ENCODE data around the gene WASHC4.
A peak's percentile ranks its signal among the peaks of the same experiment; 100 is the strongest.

WASHC4 gene, protein sequence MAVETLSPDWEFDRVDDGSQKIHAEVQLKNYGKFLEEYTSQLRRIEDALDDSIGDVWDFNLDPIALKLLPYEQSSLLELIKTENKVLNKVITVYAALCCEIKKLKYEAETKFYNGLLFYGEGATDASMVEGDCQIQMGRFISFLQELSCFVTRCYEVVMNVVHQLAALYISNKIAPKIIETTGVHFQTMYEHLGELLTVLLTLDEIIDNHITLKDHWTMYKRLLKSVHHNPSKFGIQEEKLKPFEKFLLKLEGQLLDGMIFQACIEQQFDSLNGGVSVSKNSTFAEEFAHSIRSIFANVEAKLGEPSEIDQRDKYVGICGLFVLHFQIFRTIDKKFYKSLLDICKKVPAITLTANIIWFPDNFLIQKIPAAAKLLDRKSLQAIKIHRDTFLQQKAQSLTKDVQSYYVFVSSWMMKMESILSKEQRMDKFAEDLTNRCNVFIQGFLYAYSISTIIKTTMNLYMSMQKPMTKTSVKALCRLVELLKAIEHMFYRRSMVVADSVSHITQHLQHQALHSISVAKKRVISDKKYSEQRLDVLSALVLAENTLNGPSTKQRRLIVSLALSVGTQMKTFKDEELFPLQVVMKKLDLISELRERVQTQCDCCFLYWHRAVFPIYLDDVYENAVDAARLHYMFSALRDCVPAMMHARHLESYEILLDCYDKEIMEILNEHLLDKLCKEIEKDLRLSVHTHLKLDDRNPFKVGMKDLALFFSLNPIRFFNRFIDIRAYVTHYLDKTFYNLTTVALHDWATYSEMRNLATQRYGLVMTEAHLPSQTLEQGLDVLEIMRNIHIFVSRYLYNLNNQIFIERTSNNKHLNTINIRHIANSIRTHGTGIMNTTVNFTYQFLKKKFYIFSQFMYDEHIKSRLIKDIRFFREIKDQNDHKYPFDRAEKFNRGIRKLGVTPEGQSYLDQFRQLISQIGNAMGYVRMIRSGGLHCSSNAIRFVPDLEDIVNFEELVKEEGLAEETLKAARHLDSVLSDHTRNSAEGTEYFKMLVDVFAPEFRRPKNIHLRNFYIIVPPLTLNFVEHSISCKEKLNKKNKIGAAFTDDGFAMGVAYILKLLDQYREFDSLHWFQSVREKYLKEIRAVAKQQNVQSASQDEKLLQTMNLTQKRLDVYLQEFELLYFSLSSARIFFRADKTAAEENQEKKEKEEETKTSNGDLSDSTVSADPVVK

DNA sequence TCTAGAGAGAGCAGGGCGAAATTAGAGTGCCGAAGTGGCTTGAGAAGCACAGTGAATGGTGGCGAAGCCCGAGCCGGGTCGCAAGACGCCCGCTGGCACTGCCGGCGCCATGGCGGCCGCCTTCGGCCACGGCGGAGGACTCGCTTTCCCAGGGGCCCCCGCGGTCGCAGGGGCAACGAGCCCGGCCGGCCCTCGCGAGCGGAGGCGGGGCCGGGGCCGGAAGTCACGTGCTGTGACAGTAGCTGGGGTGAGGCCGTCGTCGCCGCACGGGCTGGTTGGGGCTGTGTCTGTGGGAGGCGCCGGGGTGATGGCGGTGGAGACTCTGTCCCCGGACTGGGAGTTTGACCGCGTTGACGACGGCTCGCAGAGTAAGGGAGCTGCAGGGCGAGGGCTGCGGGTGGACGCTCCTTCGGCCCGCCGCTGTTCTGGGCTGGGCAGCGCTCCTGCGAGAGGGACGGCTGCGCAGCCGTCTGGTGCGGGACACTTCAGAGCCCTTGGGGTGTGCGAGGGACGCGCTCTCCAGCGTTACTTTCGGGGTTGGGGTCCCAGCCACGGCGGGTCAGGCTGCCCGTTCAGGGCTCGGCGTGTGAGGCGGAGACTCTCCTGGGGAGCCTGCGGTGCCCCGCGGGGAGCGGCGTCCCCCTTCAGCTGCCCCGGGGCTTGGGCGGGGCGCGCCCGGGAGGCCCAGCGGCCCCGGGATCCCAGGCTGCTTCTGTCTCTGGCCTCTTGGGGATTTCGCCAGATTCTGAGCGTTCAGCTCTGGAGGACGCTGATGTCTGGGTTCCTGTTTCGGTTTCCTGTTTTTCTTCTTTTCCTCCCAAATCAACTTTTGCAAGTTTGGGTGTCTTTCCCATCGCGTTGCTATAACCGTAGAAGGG, at the start of gene WASHC4:
WASHC4 (plus strand) TSS at position 238 of the 878 bp plus-strand sequence; CDS start at position 308, 70 bp downstream.
- Mint-ChIP-seq H3K27me3 (ENCODE audit: low read depth) (peaks cover 21% of the 10 kb centered on the region), H3K9me3 (peaks cover 4% of the 10 kb centered on the region), H3K27ac (peak within 1 kb of the TSS; percentile 95), H3K36me3 (ENCODE audit: low read depth) (peaks cover 11% of the 10 kb centered on the region), H3K4me3 (peak within 1 kb of the TSS; percentile 92), H3K4me1 (ENCODE audit: low read depth) (peaks cover 31% of the 10 kb centered on the region)

DNA sequence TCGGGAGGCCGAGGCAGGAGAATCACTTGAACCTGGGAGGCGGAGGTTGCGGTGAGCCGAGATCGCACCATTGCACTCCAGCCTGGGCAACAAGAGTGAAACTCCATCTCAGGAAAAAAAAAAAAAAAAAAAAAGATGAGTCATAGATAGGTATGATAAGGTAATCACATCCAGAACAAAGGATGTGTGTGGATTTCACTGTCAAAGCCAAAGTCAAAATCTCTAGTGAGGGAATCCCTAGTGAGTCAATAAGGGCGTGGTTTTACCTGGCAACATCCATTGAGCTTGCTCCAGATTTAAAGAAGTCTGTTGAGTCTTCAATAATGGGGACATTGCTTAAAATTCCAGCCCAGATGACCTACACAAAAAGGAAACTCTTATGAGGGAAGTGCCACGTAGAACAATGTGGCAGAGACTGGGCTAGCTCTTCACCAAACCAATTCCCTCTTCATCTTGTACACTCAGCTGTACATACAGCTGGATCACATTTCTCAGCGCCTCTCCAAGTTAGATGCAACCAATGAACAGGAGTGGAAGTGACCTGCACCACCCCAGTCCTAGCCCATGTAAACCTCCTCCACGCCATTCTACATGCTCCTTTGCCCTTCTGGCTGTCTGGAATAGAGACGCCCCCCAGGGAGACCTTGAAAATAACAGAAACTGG, 46.7 kb upstream of the WASHC4 start:
- no peak overlapping the region for H3K4me3 Mint-ChIP-seq
- no peak overlapping the region for H3K27ac Mint-ChIP-seq
- H3K9me3 Mint-ChIP-seq: peaks cover 3% of the 10 kb centered on the region
- peaks cover 3% of the 10 kb centered on the region for H3K27me3 Mint-ChIP-seq (ENCODE audit: low read depth)
- peaks cover 1% of the 10 kb centered on the region for H3K4me1 Mint-ChIP-seq (ENCODE audit: low read depth)
- H3K36me3 Mint-ChIP-seq (ENCODE audit: low read depth): peaks cover 2% of the 10 kb centered on the region

DNA sequence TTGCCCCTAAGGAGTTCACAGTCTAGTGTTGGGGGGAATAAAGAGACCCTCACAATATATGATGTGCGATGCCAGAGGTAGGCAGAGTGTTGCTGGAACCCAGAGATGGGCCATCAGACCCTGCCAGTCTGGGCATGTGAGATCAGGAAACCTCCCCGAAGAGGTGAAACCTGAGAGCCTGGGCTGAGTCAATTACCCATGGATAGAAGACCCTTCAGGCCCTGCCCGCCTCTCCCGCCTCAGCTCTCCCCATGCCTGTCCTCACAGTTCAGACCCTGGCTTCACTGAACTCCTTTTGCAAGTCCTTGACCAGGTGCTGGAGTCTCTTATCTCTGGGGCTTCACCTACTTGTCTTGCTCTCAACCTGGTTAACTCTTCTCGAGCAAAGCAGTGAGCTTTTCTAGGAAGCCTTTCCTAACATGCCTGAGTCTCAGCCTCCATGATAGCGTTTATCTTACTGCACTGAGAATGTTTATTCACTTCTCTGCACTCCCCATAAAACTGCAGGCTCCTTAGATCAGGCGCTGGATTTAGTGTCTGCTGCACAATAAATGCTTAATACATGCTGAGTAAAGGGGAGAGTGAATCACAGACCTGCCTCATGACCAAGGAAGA, 42.9 kb upstream of the WASHC4 start:
- H3K4me1 Mint-ChIP-seq (ENCODE audit: low read depth): no peaks in the 10 kb centered on the region

DNA sequence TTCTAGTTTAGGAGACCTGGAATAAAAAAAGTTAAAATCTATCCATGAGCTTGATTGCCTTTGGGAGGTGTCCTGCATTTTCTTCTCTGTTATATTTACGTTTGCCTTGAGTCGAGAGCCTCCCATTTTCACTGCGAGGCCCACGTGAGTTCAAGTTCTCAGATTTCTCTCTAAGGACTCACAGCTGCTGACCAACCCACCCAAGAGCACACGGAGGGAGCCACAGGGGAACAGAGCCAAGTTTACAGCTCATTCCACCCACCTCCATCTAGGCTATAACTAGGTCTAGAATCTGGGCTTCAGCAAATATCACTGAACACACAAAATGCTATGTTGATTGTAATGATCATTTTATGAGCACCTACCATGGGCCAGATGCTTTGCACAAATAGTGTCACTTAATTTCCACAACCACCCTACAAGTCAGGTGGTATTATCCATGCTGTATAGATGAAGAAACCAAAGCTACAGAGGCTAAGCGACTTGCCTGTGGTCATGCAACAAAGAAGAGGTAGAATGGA, 40.0 kb upstream of the WASHC4 start:
- H3K27me3 Mint-ChIP-seq (ENCODE audit: low read depth): peaks cover 17% of the 10 kb centered on the region
- no peaks in the 10 kb centered on the region for H3K9me3 Mint-ChIP-seq
- H3K36me3 Mint-ChIP-seq (ENCODE audit: low read depth): no peaks in the 10 kb centered on the region
- no peaks in the 10 kb centered on the region for H3K4me1 Mint-ChIP-seq (ENCODE audit: low read depth)
- no peak overlapping the region for H3K27ac Mint-ChIP-seq
- no peak overlapping the region for H3K4me3 Mint-ChIP-seq

More for the DNA sequence above, 42.9 kb upstream of the WASHC4 start:
- Mint-ChIP-seq H3K27me3 (ENCODE audit: low read depth) (peaks cover 17% of the 10 kb centered on the region), H3K9me3 (no peaks in the 10 kb centered on the region), H3K4me3 (no peak overlapping the region), H3K36me3 (ENCODE audit: low read depth) (no peaks in the 10 kb centered on the region), H3K27ac (no peak overlapping the region)

DNA sequence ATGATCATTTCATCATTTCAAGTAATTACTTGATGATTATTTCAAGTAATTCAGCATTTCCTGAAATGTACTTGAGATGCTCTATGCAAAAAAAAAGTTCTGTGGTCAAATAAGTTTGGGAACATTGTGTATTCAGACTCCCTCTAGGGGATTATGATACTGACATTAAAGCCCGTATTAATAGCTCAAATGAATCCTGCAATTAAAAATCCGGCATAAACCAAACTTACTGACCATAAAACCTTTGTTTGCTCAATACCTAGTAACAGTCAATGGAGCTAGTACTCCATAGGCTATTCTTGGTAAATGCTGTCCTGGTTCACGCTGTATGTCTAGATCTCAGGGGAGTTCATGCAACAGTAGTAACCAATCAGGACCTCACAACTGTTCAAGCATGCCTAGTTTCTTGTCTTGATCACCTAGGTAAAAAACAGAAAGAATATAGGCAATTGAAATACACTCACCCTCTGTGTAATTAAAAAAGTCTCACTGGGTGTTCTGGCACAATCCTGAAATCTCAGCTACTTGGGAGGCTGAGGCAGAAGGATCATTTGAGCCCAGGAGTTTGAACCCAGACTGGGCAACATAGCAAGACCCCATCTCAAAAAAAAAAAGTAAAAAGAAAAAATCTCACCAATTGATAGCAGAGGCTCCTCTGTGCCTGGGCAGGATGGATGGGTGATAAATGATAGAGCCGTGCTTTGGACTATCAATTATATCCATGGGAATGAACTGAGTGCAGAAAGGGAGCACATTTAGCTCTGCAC, 37.4 kb upstream of the WASHC4 start:
- no peaks in the 10 kb centered on the region for H3K9me3 Mint-ChIP-seq
- H3K36me3 Mint-ChIP-seq (ENCODE audit: low read depth): no peaks in the 10 kb centered on the region
- no peak overlapping the region for H3K4me3 Mint-ChIP-seq
- H3K4me1 Mint-ChIP-seq (ENCODE audit: low read depth): no peaks in the 10 kb centered on the region
- H3K27me3 Mint-ChIP-seq (ENCODE audit: low read depth): peaks cover 14% of the 10 kb centered on the region
- no peak overlapping the region for H3K27ac Mint-ChIP-seq

DNA sequence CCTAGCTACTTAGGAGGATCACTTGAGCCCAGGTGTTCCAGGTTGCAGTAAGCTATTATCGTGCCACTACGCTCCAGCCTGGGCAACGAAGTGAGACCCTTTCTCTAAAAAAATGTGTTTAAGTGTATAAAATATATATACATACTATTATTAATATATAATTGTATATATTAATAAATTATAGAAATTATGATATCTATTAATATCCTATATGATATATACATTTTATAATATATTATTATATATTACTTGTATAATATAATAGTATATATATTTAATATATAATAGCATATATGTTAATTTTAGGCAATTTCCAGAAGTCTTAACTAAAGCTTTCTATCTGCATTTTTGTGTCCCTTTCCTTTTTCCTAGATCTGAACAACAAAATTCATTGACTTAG, 35.5 kb upstream of the WASHC4 start:
- Mint-ChIP-seq H3K4me3 (no peak overlapping the region), H3K36me3 (ENCODE audit: low read depth) (no peaks in the 10 kb centered on the region), H3K27me3 (ENCODE audit: low read depth) (peaks cover 9% of the 10 kb centered on the region), H3K4me1 (ENCODE audit: low read depth) (no peaks in the 10 kb centered on the region), H3K9me3 (no peaks in the 10 kb centered on the region), H3K27ac (no peak overlapping the region)

DNA sequence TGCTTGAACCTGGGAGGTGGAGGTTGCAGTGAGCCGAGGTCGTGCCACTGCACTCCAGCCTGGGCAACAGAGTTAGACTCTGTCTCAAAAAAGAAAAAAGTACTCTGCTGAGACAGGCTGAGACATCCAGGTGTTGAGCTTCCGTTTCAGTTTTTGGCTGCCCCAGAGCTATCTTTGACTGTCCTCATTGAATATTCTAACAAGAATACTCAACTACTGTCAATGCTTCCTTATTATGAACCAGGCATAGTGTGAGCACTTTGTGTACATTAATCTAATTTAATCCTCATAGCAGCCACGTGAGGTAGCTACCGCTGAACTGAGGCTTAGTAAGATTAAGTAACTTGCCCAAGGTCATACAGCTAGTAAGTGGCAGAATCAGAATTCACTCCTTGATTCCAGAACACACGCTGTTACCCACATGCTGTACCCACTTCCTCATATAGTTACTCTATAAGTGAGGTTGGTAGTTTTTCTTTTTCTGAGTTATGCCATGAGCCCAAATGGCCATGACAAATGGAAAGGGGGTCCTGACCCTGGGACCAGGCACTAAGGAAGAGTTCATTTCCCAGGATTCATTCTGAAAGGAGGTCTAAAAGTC, 34.5 kb upstream of the WASHC4 start:
- Mint-ChIP-seq H3K27ac (no peak overlapping the region), H3K36me3 (ENCODE audit: low read depth) (no peaks in the 10 kb centered on the region), H3K4me3 (no peak overlapping the region), H3K27me3 (ENCODE audit: low read depth) (peaks cover 6% of the 10 kb centered on the region), H3K9me3 (no peaks in the 10 kb centered on the region), H3K4me1 (ENCODE audit: low read depth) (no peaks in the 10 kb centered on the region)

DNA sequence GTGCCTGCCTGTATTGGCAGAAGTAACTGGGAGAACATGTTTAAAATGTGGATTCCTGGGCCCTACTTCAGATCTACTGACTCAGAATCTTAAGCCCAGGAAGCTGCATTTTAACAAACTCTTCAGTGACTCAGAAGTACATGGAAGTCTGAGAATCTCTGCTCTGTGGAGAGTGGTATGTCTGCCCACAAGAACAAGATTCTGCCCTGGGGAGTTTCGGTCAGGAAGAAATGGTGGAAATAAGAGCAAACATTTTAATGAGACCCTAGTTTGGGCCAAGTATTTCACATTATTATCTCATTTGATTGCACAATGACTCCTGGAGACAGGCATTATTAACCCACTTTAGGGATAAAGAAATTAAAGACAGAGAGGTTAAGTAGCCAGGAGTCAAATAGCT, 31.4 kb upstream of the WASHC4 start:
- Mint-ChIP-seq H3K9me3 (no peaks in the 10 kb centered on the region), H3K27ac (no peak overlapping the region), H3K36me3 (ENCODE audit: low read depth) (no peaks in the 10 kb centered on the region), H3K4me3 (no peak overlapping the region), H3K4me1 (ENCODE audit: low read depth) (no peaks in the 10 kb centered on the region), H3K27me3 (ENCODE audit: low read depth) (peaks cover 17% of the 10 kb centered on the region)

DNA sequence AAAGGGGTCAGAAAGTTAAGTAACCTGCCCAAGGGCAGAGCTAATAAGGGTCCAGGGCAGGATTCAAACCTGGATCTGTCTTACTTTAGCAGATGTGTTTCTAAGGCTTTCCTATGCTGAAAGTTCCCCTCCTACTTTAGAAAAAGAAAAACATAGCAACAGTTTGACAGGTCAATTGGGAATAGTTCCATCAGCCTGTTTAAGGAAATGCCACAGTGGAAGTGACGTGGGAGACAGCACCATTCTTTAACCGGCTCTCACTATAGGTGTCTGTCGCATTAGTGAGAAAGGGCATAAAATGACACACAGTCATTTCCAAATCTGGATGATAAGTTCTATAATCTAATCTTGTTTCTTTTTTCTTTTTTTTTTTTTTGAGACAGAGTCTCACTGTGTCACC, 30.6 kb upstream of the WASHC4 start:
- Mint-ChIP-seq H3K9me3 (no peaks in the 10 kb centered on the region), H3K4me3 (no peak overlapping the region), H3K4me1 (ENCODE audit: low read depth) (no peaks in the 10 kb centered on the region), H3K36me3 (ENCODE audit: low read depth) (no peaks in the 10 kb centered on the region), H3K27me3 (ENCODE audit: low read depth) (peaks cover 21% of the 10 kb centered on the region), H3K27ac (no peak overlapping the region)

DNA sequence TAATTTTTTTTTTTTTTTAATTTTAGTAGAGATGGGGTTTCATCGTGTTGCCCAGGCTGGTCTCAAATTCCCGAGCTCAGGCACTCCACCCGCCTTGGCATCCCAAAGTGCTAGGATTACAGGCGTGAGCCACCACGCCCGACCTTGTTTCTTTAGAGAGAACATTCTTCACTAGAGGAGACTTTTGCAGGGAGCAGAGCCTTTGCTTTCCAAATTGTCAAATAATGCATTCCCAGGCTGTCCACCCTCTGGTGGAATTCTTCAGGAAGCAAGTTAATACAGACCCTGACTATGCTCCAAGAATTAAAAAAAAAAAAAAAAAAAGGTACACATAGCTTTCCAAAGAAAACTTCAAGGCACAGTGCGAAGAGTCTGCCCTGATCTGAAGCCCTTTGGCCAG, 30.1 kb upstream of the WASHC4 start:
- H3K4me1 Mint-ChIP-seq (ENCODE audit: low read depth): no peaks in the 10 kb centered on the region
- H3K27me3 Mint-ChIP-seq (ENCODE audit: low read depth): peaks cover 26% of the 10 kb centered on the region
- H3K27ac Mint-ChIP-seq: no peak overlapping the region
- H3K9me3 Mint-ChIP-seq: no peaks in the 10 kb centered on the region
- H3K4me3 Mint-ChIP-seq: no peak overlapping the region
- no peaks in the 10 kb centered on the region for H3K36me3 Mint-ChIP-seq (ENCODE audit: low read depth)

DNA sequence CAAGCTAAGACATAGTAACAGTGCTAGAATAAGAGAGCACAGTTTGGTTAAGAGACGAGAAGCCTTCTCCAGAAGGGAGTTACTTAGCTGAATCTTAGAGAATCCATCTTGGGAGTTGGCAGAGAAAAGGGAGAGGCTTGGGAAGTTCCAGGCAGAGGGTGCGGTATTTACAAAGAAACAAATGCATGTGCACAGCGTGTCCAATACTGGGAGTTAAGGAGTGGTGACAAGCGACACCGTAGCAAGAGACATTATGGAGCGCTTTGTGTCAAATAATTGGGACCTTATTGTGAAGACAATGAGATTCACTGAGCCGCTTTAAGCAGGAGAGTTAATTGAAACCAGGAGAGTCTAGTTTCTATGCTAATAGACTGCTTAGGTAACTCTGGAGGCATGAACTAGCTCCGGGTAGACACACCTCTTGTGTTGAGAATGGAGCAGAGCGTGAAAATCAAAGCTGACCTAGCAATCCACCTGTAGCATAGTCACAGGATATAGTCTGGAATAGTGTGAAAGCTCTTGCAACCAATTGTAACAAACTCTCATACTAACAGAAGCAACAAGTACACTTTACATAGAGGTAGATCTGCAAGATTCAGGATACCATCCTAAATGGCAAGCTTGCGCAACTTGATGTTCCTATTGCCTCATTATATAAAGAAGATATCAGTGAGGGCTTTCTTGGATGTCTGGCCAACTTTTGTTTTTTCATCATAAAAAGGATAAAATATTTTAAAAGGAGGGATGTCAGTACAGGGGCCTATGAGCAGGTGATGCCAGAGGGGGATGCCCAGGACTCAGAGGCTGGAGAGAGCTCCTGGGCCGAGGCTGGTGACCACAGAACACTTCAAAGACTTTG, 28.6 kb upstream of the WASHC4 start:
- Mint-ChIP-seq H3K27me3 (ENCODE audit: low read depth) (peaks cover 38% of the 10 kb centered on the region), H3K4me3 (no peak overlapping the region), H3K36me3 (ENCODE audit: low read depth) (no peaks in the 10 kb centered on the region), H3K27ac (no peak overlapping the region), H3K9me3 (no peaks in the 10 kb centered on the region), H3K4me1 (ENCODE audit: low read depth) (peaks cover 9% of the 10 kb centered on the region)

Data from T-helper 1 cell treated with Interleukin-12 subunit alpha and Interleukin-12 subunit beta and Interleukin-4 antibody, amounts not matched to agents 30 μg/mL and 1 μg/mL, for 36 hours (primary cell).